HepG2 (cell line): ENCODE results near the gene TECPR1. TPM values are rescaled to one million over a fixed set of nuclear protein-coding genes. Genes with fewer than 3 reads are reported as not detected.

Experiments used
- ATAC-seq: fragments of 200-7000 bp; cut with Tn5 transposase; 3 replicates; pipeline ENCODE4 v1.9.1; 2020; ENCODE audit warnings: mild to moderate bottlenecking, moderate library complexity
- BruUV-seq: library from RNA; stranded (reverse); fragments of 400-500 nt; replicated peaks from 2 replicates; lab custom pipeline; 2021; lab: Mats Ljungman, UMichigan
- CTCF ChIA-PET: fragments of 300-600 bp; formaldehyde crosslinking; extraction: SDS; loops from one replicate; lab custom pipeline; 2021; ENCODE audit warnings: low total read pairs, inconsistent platforms, low intra/inter-chr PET ratio; lab: Yijun Ruan, JAX
- POLR2A ChIA-PET: fragments of 350-600 bp; sonication (Branson Sonifier 250); formaldehyde crosslinking; loops from one replicate; lab custom pipeline; 2020; ENCODE audit warnings: antibody characterized with exemption, inconsistent platforms; lab: Yijun Ruan, JAX
- DNase-seq: peaks from one replicate; pipeline ENCODE4 v3.0.0-alpha.2; 2015; ENCODE audit warnings: low spot score
- FAIRE-seq: peaks from 3 replicates; lab custom pipeline; 2011; peaks lifted over from hg19 to GRCh38; lab: Jason Lieb, UNC
- H2AFZ ChIP-seq: one replicate; pipeline ENCODE4 v1.6.1; 2011; ENCODE audit warnings: low read length, inconsistent platforms
- H3K27ac ChIP-seq: fragments of 300-600 bp; 3 replicates; pipeline ENCODE4 v1.8.0; 2011; ENCODE audit warnings: mixed run types, mild to moderate bottlenecking, mixed read lengths, low read length, inconsistent platforms; ENCODE audit not compliant: insufficient read depth; ENCODE audit errors: extremely low read length
- H3K27me3 ChIP-seq, 2 experiments: fragments of 200-600 bp in 1 of 2; 2 replicates in 1 of 2; 3 replicates in 1 of 2; pipeline versions ENCODE4 v1.6.0 to v1.8.0; 2011; ENCODE audit warnings: low read length in 2 of 2, mild to moderate bottlenecking in 2 of 2, moderate library complexity in 2 of 2, inconsistent platforms in 1 of 2; ENCODE audit not compliant: insufficient read depth in 2 of 2, control insufficient read depth in 1 of 2
- H3K36me3 ChIP-seq, 2 experiments: fragments of 200-600 bp in 1 of 2; replicated peaks in 1 of 2; 2 replicates in 1 of 2; 3 replicates in 1 of 2; pipeline versions ENCODE4 v1.5.1 to v1.8.0; 2011; ENCODE audit warnings: low read length in 2 of 2, inconsistent platforms in 1 of 2; ENCODE audit not compliant: insufficient read depth in 2 of 2, control insufficient read depth in 1 of 2
- H3K4me1 ChIP-seq: 2 replicates; pipeline ENCODE4 v1.5.1; 2012; ENCODE audit warnings: low read length, inconsistent platforms; ENCODE audit not compliant: insufficient read depth
- H3K4me2 ChIP-seq: 2 replicates; pipeline ENCODE4 v1.6.0; 2011; ENCODE audit warnings: low read depth, low read length, inconsistent platforms
- H3K4me3 ChIP-seq, 3 experiments: fragments of 200-600 bp in 1 of 3; sonication (generic), shearing (Covaris generic) in 1 of 3; replicated peaks in 1 of 3; 2 replicates each; pipeline ENCODE4 v1.5.1; 2011 to 2016; ENCODE audit warnings: low read length in 3 of 3, inconsistent platforms in 2 of 3, low read depth in 2 of 3, mild to moderate bottlenecking in 2 of 3, control low read depth in 1 of 3, mixed read lengths in 1 of 3; ENCODE audit not compliant: insufficient read depth in 1 of 3
- H3K79me2 ChIP-seq: one replicate; pipeline ENCODE4 v1.6.1; 2011; ENCODE audit warnings: low read length, inconsistent platforms; ENCODE audit not compliant: insufficient read depth
- H3K9ac ChIP-seq: 2 replicates; pipeline ENCODE4 v1.6.0; 2011; ENCODE audit warnings: mild to moderate bottlenecking, low read depth, low read length, inconsistent platforms; ENCODE audit not compliant: insufficient read depth
- H3K9me3 ChIP-seq: 2 replicates; pipeline ENCODE4 v1.5.1; 2012; ENCODE audit warnings: mild to moderate bottlenecking, low read length
- H4K20me1 ChIP-seq: 2 replicates; pipeline ENCODE4 v1.6.0; 2011; ENCODE audit warnings: inconsistent platforms, mild to moderate bottlenecking, low read length, moderate library complexity; ENCODE audit not compliant: insufficient read depth
- ATF7 ChIP-seq, 2 experiments: fragments of 450-650 bp in 1 of 2; sonication (generic) in 1 of 2; formaldehyde crosslinking in 1 of 2; IDR thresholded peaks; 2 replicates each; pipeline versions ENCODE4 v1.4.0 to v1.6.1; 2016 to 2020; ENCODE audit warnings: antibody characterized with exemption in 1 of 2, mild to moderate bottlenecking in 1 of 2, missing genetic modification reagents in 1 of 2
- CREB1 ChIP-seq, 2 experiments: fragments of 450-650 bp in 1 of 2; IDR thresholded peaks; 2 replicates each; pipeline ENCODE4 v1.6.1; 2016 to 2017; ENCODE audit warnings: control low read depth in 1 of 2, mild to moderate bottlenecking in 1 of 2, missing compliant biosample characterization in 1 of 2, missing genetic modification characterization in 1 of 2
- HBP1 ChIP-seq: IDR thresholded peaks from 2 replicates; pipeline ENCODE4 v1.6.1; 2016; ENCODE audit warnings: low read depth, control low read depth
- HNF1A ChIP-seq, 2 experiments: sonication (generic) in 1 of 2; formaldehyde crosslinking in 1 of 2; IDR thresholded peaks; 2 replicates each; pipeline versions ENCODE4 v1.4.0 to v1.6.1; 2016 to 2020; ENCODE audit warnings: borderline replicate concordance in 1 of 2, low read depth in 1 of 2, mild to moderate bottlenecking in 1 of 2, missing genetic modification reagents in 1 of 2
- MZF1 ChIP-seq: sonication (generic); formaldehyde crosslinking; IDR thresholded peaks from 2 replicates; pipeline ENCODE4 v1.8.1; 2023; ENCODE audit warnings: mild to moderate bottlenecking, missing genetic modification reagents, borderline replicate concordance
- SP2 ChIP-seq: sonication (generic); formaldehyde crosslinking; IDR thresholded peaks from 2 replicates; pipeline ENCODE4 v1.5.1; 2020; ENCODE audit warnings: mild to moderate bottlenecking, missing genetic modification reagents
- TRAFD1 ChIP-seq: sonication (generic); formaldehyde crosslinking; IDR thresholded peaks from 2 replicates; pipeline ENCODE4 v1.5.1; 2020; ENCODE audit warnings: missing genetic modification reagents, mild to moderate bottlenecking, borderline replicate concordance
- ZNF841 ChIP-seq: sonication (generic); formaldehyde crosslinking; IDR thresholded peaks from 2 replicates; pipeline ENCODE4 v1.8.1; 2023; ENCODE audit warnings: missing genetic modification reagents, borderline replicate concordance
- WGBS: methylation state at CpG from one replicate; pipeline ENCODE4 v1.1.6; 2017; ENCODE audit warnings: low lambda C conversion rate; 5-methylcytosine and 5-hydroxymethylcytosine counted together
- in situ Hi-C: cut with HindIII; loops from 2 replicates; pipeline ENCODE4 v1.10.0; 2017; ENCODE audit warnings: low pct_unique_long_range_greater_than_20kb; ENCODE audit not compliant: extremely low pct_ligation_motif_present
- intact Hi-C: fragments of 100-400 bp; cut with micrococcal nuclease; formaldehyde crosslinking; loops from one replicate; pipeline ENCODE4 v1.10.0; 2022; ENCODE audit not compliant: unreplicated experiment
- polyA plus RNA-seq, 8 experiments: library from polyadenylated mRNA; depleted of rRNA in 3 of 8; stranded (reverse) in 7 of 8; unstranded in 1 of 8; fragments of >200 nt; fragmentation: Illumina TruSeq in 4 of 8; extraction: Trizol in 4 of 8; gene quantifications; 2 replicates each; pipeline versions ENCODE4 v1.2.1 to v1.2.3, GENCODE V29; 2011 to 2016; ENCODE audit warnings: low read depth in 4 of 8, missing spikeins in 1 of 8, mixed read lengths in 1 of 8; ENCODE audit not compliant: insufficient read depth in 1 of 8
- total RNA-seq, 5 experiments: library from RNA; depleted of rRNA; stranded (reverse); fragments of >200 nt; fragmentation: Illumina TruSeq; extraction: Trizol; gene quantifications; 2 replicates each; pipeline ENCODE4 v1.2.3, GENCODE V29; 2016; ENCODE audit warnings: low read depth in 1 of 5
- TF ChIP-seq, protein P1 (sequence below): sonication (generic); formaldehyde crosslinking; IDR thresholded peaks from 2 replicates; pipeline ENCODE4 v1.4.0; 2020; ENCODE audit warnings: missing genetic modification reagents

TECPR1 gene
- total and polyA plus RNA-seq, 2 of the 13 experiments (the other 11 are each of a cell fraction or from before 2014, with no cell fraction given), result 2.3 to 6.3 TPM

DNA sequence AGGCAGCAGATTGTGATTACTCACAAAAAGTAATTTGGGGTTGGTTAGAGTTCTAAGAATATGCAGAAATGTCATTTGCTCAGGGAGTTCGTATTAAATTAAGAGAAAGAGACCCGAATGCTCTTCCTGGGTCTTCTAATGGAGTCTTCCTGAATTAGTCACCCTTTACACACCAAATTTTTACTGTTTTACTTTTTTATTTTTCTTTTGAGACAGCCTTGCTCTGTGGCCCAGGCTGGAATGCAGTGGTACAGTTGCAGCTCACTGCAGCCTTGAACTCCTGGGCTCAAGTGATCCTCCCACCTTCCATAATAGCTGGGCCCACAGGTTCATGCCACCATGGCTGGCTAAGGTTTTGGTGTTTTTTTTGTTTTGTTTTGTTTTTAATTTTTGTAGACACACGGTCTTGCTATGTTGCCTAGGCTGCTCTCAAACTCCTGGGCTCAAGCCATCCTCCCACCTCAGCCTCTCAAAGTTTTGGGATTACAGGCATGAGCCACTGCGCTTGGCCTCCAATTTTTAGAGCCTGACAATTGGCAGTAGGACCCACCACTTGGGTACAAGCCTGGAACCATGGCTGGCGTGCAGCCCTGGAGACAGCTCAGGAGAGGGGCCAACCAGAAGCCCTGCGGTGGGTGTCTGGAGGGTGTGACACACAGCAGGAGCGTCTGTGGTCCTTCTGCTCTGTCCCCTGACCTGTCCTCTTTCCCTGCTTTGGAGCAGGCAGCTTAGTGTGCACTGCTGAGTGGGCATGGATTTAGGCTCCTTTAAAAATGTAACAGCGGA, 57.2 kb downstream of the TECPR1 start (continued):
- TF ChIP-seq, protein P1, sequence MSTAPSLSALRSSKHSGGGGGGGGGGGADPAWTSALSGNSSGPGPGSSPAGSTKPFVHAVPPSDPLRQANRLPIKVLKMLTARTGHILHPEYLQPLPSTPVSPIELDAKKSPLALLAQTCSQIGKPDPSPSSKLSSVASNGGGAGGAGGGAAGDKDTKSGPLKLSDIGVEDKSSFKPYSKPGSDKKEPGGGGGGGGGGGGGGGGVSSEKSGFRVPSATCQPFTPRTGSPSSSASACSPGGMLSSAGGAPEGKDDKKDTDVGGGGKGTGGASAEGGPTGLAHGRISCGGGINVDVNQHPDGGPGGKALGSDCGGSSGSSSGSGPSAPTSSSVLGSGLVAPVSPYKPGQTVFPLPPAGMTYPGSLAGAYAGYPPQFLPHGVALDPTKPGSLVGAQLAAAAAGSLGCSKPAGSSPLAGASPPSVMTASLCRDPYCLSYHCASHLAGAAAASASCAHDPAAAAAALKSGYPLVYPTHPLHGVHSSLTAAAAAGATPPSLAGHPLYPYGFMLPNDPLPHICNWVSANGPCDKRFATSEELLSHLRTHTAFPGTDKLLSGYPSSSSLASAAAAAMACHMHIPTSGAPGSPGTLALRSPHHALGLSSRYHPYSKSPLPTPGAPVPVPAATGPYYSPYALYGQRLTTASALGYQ (CRISPR knock-in tag), result no peak
- TF ChIP-seq HBP1 (no peak), MZF1 (CRISPR knock-in tag) (no peak)

DNA sequence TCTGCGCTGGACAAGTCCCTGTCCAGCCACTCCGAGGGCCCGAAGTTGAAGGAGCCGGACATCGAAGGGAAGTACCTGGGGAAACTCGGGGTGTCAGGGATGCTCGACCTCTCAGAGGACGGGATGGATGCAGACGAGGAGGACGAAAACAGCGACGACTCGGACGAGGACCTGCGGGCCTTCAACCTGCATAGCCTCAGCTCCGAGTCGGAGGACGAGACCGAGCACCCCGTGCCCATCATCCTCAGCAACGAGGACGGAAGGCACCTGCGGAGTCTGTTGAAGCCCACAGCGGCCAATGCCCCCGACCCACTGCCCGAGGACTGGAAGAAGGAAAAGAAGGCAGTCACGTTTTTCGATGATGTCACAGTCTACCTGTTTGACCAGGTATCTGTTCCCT, 57.8 kb downstream of the TECPR1 start:
- WGBS, result 96% methylated on average over 28 of the region's 28 CpGs
- POLR2A ChIA-PET, result no interaction called here
- DNase-seq, result no peak
- CTCF ChIA-PET, result no interaction called here
- BruUV-seq, result no TSS peak
- H3K4me2 ChIP-seq, result no peak overlapping the region
- TF ChIP-seq ATF7 (IDR thresholded peaks at IDR 0.05) (0 out of 2 replicates have a peak, but pooled peaks have one; percentile 27), ATF7 (CRISPR knock-in tag; IDR thresholded peaks at IDR 0.05) (no peak), CREB1 (IDR thresholded peaks at IDR 0.05) (peak; percentile 44; the same call in 1 of the 2 replicates), CREB1 (CRISPR knock-in tag; IDR thresholded peaks at IDR 0.05) (no peak), SP2 (no peak), TRAFD1 (no peak), HNF1A (IDR thresholded peaks at IDR 0.05; ENCODE audit: low read depth) (no peak), HNF1A (CRISPR knock-in tag; IDR thresholded peaks at IDR 0.05; ENCODE audit: borderline replicate concordance) (no peak), ZNF841 (no peak)
- TF ChIP-seq, all 625 proteins: peak for 2
- H3K79me2 ChIP-seq, result peaks cover 3% of the 10 kb centered on the region
- 0 out of 2 replicates have a peak, but pooled peaks cover 6% of the 10 kb centered on the region for H4K20me1 ChIP-seq
- in situ Hi-C loops (no loop called here), intact Hi-C loops (no loop called here)
- H3K36me3 ChIP-seq, result peaks cover 30 to 73% of the 10 kb centered on the region in 2 experiments
- no peak overlapping the region for H2AFZ ChIP-seq
- FAIRE-seq (no peak), ATAC-seq (no peak)
- H3K27me3 ChIP-seq, result no peaks in the 10 kb centered on the region
- H3K4me3 ChIP-seq, result no peak overlapping the region
- H3K9ac ChIP-seq, result no peak overlapping the region
- H3K9me3 ChIP-seq, result no peaks in the 10 kb centered on the region
- H3K27ac ChIP-seq, result no peak overlapping the region
- H3K4me1 ChIP-seq, result peaks cover 17% of the 10 kb centered on the region; the same call in 1 of the 2 replicates
